HCT116 (cell line): ENCODE results near the gene SORCS2. TPM values are rescaled to one million over a fixed set of nuclear protein-coding genes. Genes with fewer than 3 reads are reported as not detected.

Experiments used
- ATAC-seq: fragments of 200-7000 bp; cut with Tn5 transposase; 2 replicates; pipeline ENCODE4 v1.9.1; 2020; ENCODE audit warnings: mild to moderate bottlenecking, moderate library complexity
- BruUV-seq: library from RNA; stranded (reverse); fragments of 400-500 nt; replicated peaks from 2 replicates; lab custom pipeline; 2021; lab: Mats Ljungman, UMichigan
- CTCF ChIA-PET: fragments of 300-600 bp; sonication (Branson Sonifier 250); formaldehyde crosslinking; loops from one replicate; lab custom pipeline; 2021; ENCODE audit warnings: antibody characterized with exemption; lab: Charles Lee
- POLR2A ChIA-PET: fragments of 300-600, 350-600 bp; sonication (Branson Sonifier 250); formaldehyde crosslinking; loops from one replicate; lab custom pipeline; 2021; ENCODE audit warnings: antibody characterized with exemption; lab: Charles Lee
- RAD21 ChIA-PET, 2 experiments: fragments of 300-600 bp; sonication (Branson Sonifier 250); formaldehyde crosslinking; loops; one replicate each; lab custom pipeline; 2023; ENCODE audit warnings: low total read pairs in 2 of 2; ENCODE audit not compliant: uncharacterized antibody in 2 of 2, unreplicated experiment in 2 of 2, low non-redundant PET in 1 of 2; lab: Charles Lee
- DNase-seq: peaks from one replicate; pipeline ENCODE4 v3.0.0-alpha.2; 2010; ENCODE audit warnings: low read depth, low spot score
- H2AFZ ChIP-seq: fragments of 200-600 bp; shearing (Covaris generic), sonication (generic); 2 replicates; pipeline ENCODE4 v1.6.1; 2017; ENCODE audit warnings: low read depth, mixed run types, mixed read lengths, antibody characterized with exemption, low read length; ENCODE audit not compliant: poor library complexity, severe bottlenecking
- H3K27ac ChIP-seq: 2 replicates; pipeline ENCODE4 v1.5.1; 2012; ENCODE audit warnings: low read depth, low read length
- H3K27me3 ChIP-seq: fragments of 200-600 bp; sonication (generic); 2 replicates; pipeline ENCODE4 v1.6.1; 2016; ENCODE audit warnings: mixed run types, low read length, mixed read lengths; ENCODE audit not compliant: insufficient read depth
- H3K36me3 ChIP-seq, 2 experiments: fragments of 200-500 bp in 1 of 2; fragments of 200-600 bp in 1 of 2; sonication (Bioruptor generic) in 1 of 2; sonication (generic) in 1 of 2; 2 replicates each; pipeline versions ENCODE4 v1.5.1 to v1.6.1; 2014 to 2016; ENCODE audit warnings: low read length in 2 of 2, inconsistent platforms in 1 of 2, mixed read lengths in 1 of 2, mixed run types in 1 of 2; ENCODE audit not compliant: insufficient read depth in 2 of 2, control insufficient read depth in 1 of 2
- H3K4me1 ChIP-seq, 2 experiments: fragments of 200-600 bp in 1 of 2; sonication (generic) in 1 of 2; 2 replicates each; pipeline versions ENCODE4 v1.5.1 to v1.6.1; 2012 to 2017; ENCODE audit warnings: low read length in 2 of 2, inconsistent platforms in 1 of 2, mild to moderate bottlenecking in 1 of 2, mixed read lengths in 1 of 2, mixed run types in 1 of 2, moderate library complexity in 1 of 2; ENCODE audit not compliant: insufficient read depth in 2 of 2, control insufficient read depth in 1 of 2
- H3K4me2 ChIP-seq: fragments of 200-600 bp; sonication (generic); 2 replicates; pipeline ENCODE4 v1.6.1; 2017; ENCODE audit warnings: mixed run types, low read length, mixed read lengths
- H3K4me3 ChIP-seq, 2 experiments: fragments of 200-600 bp in 1 of 2; sonication (generic) in 1 of 2; replicated peaks in 1 of 2; 2 replicates each; pipeline ENCODE4 v1.5.1; 2011 to 2016; ENCODE audit warnings: low read length in 2 of 2, control low read depth in 1 of 2, low read depth in 1 of 2, mild to moderate bottlenecking in 1 of 2, mixed read lengths in 1 of 2, mixed run types in 1 of 2
- H3K79me2 ChIP-seq: fragments of 200-600 bp; sonication (generic); 2 replicates; pipeline ENCODE4 v1.6.1; 2017; ENCODE audit warnings: mild to moderate bottlenecking, mixed run types, low read length, moderate library complexity, mixed read lengths; ENCODE audit not compliant: insufficient read depth
- H3K9ac ChIP-seq: fragments of 200-600 bp; sonication (generic); 2 replicates; pipeline ENCODE4 v1.6.1; 2016; ENCODE audit warnings: low read length, mixed read lengths
- H3K9me2 ChIP-seq: fragments of 200-600 bp; sonication (generic), shearing (Covaris generic); 2 replicates; pipeline ENCODE4 v1.6.1; 2017; ENCODE audit warnings: mixed run types, mild to moderate bottlenecking, moderate library complexity; ENCODE audit not compliant: insufficient read depth
- H3K9me3 ChIP-seq, 2 experiments: fragments of 200-500 bp in 1 of 2; fragments of 200-600 bp in 1 of 2; sonication (Bioruptor generic) in 1 of 2; sonication (generic) in 1 of 2; 2 replicates each; pipeline ENCODE4 v1.6.1; 2014 to 2017; ENCODE audit warnings: low read length in 2 of 2, mixed read lengths in 2 of 2, inconsistent platforms in 1 of 2, low read depth in 1 of 2, mild to moderate bottlenecking in 1 of 2, mixed run types in 1 of 2, moderate library complexity in 1 of 2; ENCODE audit not compliant: control insufficient read depth in 1 of 2, insufficient read depth in 1 of 2
- H4K20me1 ChIP-seq: fragments of 200-600 bp; sonication (generic), shearing (Covaris generic); 2 replicates; pipeline ENCODE4 v1.6.1; 2017; ENCODE audit warnings: mixed run types, mild to moderate bottlenecking, moderate library complexity; ENCODE audit not compliant: insufficient read depth
- ATF3 ChIP-seq: IDR thresholded peaks from 2 replicates; pipeline ENCODE4 v1.6.1; 2012
- CBX3 ChIP-seq: IDR thresholded peaks from 2 replicates; pipeline ENCODE4 v1.6.1; 2012; ENCODE audit warnings: low read depth
- EGR1 ChIP-seq: IDR thresholded peaks from 2 replicates; pipeline ENCODE4 v1.6.1; 2012; ENCODE audit warnings: low read depth
- ELF1 ChIP-seq: IDR thresholded peaks from 2 replicates; pipeline ENCODE4 v1.6.1; 2012; ENCODE audit warnings: low read depth, borderline replicate concordance
- EZH2 ChIP-seq: fragments of 200-600 bp; sonication (generic); IDR thresholded peaks from 2 replicates; pipeline ENCODE4 v1.6.1; 2017; ENCODE audit warnings: antibody characterized with exemption, mixed run types
- FOSL1 ChIP-seq: IDR thresholded peaks from 2 replicates; pipeline ENCODE4 v1.6.1; 2012; ENCODE audit warnings: low read depth
- MAX ChIP-seq: IDR thresholded peaks from 2 replicates; pipeline ENCODE4 v1.6.1; 2012
- POLR2AphosphoS5 ChIP-seq: IDR thresholded peaks from 2 replicates; pipeline ENCODE4 v1.6.1; 2011; ENCODE audit warnings: mild to moderate bottlenecking, low read depth, low read length, moderate library complexity
- REST ChIP-seq: IDR thresholded peaks from 2 replicates; pipeline ENCODE4 v1.6.1; 2012; ENCODE audit warnings: low read depth
- SIN3A ChIP-seq: IDR thresholded peaks from 2 replicates; pipeline ENCODE4 v1.6.1; 2012; ENCODE audit warnings: low read depth
- SP1 ChIP-seq: IDR thresholded peaks from 2 replicates; pipeline ENCODE4 v1.6.1; 2012; ENCODE audit warnings: low read depth
- SRF ChIP-seq: IDR thresholded peaks from 2 replicates; pipeline ENCODE4 v1.6.1; 2012; ENCODE audit warnings: low read depth
- TCF7L2 ChIP-seq: IDR thresholded peaks from 2 replicates; pipeline ENCODE4 v1.7.0; 2011; ENCODE audit warnings: borderline replicate concordance, inconsistent platforms; ENCODE audit not compliant: insufficient read depth, insufficient read length; ENCODE audit errors: extremely low read depth
- YY1 ChIP-seq: IDR thresholded peaks from 2 replicates; pipeline ENCODE4 v1.6.1; 2011; ENCODE audit warnings: low read length, low read depth, moderate library complexity, mild to moderate bottlenecking; ENCODE audit not compliant: insufficient replicate concordance; ENCODE audit errors: extremely low read depth
- ZFX ChIP-seq: fragments of 450-650 bp; IDR thresholded peaks from 2 replicates; pipeline ENCODE4 v1.6.1; 2017
- ZNF274 ChIP-seq: fragments of 200-500 bp; sonication (Bioruptor generic); IDR thresholded peaks from 2 replicates; pipeline ENCODE4 v1.6.1; 2014; ENCODE audit warnings: mild to moderate bottlenecking, low read depth, low read length, inconsistent platforms
- intact Hi-C: fragments of 100-400 bp; cut with micrococcal nuclease; formaldehyde crosslinking; loops from 2 replicates; pipeline ENCODE4 v1.10.0; 2022
- total RNA-seq: library from RNA; stranded (reverse); gene quantifications from one replicate; pipeline ENCODE4 v1.2.1, GENCODE V29; 2021; ENCODE audit not compliant: unreplicated experiment
- TF ChIP-seq, protein P1 (sequence below): IDR thresholded peaks from 2 replicates; pipeline ENCODE4 v1.6.1; 2011; ENCODE audit warnings: mild to moderate bottlenecking, low read length, moderate library complexity; ENCODE audit not compliant: insufficient replicate concordance; ENCODE audit errors: extremely low read depth
- TF ChIP-seq, protein P2 (sequence below), 3 experiments: fragments of 200-600 bp in 1 of 3; sonication (generic) in 1 of 3; IDR thresholded peaks in 2 of 3; conservative IDR thresholded peaks in 1 of 3; 2 replicates each; pipeline ENCODE4 v1.5.1; 2012 to 2017; ENCODE audit warnings: low read depth in 2 of 3, low read length in 2 of 3, antibody characterized with exemption in 1 of 3, borderline replicate concordance in 1 of 3, control low read depth in 1 of 3, mild to moderate bottlenecking in 1 of 3, mixed read lengths in 1 of 3, mixed run types in 1 of 3, moderate library complexity in 1 of 3; ENCODE audit not compliant: insufficient read depth in 1 of 3

SORCS2 gene
- total RNA-seq, 1 experiment from 2014 or later: 0.37 TPM

GRCh38 chr4:7189066-7189465, 3.3 kb upstream of the SORCS2 start:
- no TSS peak for BruUV-seq

More at GRCh38 chr4:7189066-7189465, 3.3 kb upstream of the SORCS2 start:
- no peak overlapping the region for H3K27ac ChIP-seq
- CTCF ChIA-PET: interaction anchor here (0.7 to 1.7 kb wide), 4 partner anchors 16 to 146 kb away, joined by 3 to 4 read pairs (median 4); partner anchors contain the start of gene TADA2B
- POLR2A ChIA-PET: no interaction called here
- ATAC-seq (no peak), DNase-seq (no peak)
- peaks cover 13% of the 10 kb centered on the region; the same call in 1 of the 2 replicates for H3K27me3 ChIP-seq
- H3K36me3 ChIP-seq: no peaks in the 10 kb centered on the region
- H3K4me1 ChIP-seq: no peaks in the 10 kb centered on the region; a peak in 1 of 4 replicates
- RAD21 ChIA-PET: no interaction called here
- intact Hi-C loops: loop anchor here (5.0 kb wide), 1 partner anchor 467 kb away; no protein-coding TSS in a partner anchor
- no peak overlapping the region for H3K4me3 ChIP-seq
- H3K9me2 ChIP-seq: no peaks in the 10 kb centered on the region
- no peaks in the 10 kb centered on the region for H3K79me2 ChIP-seq
- H3K4me2 ChIP-seq: no peak overlapping the region
- no peak overlapping the region for H2AFZ ChIP-seq
- H3K9ac ChIP-seq: no peak overlapping the region
- no peaks in the 10 kb centered on the region for H3K9me3 ChIP-seq
- no peaks in the 10 kb centered on the region for H4K20me1 ChIP-seq
- TF ChIP-seq REST: no peak
- no peak for TF ChIP-seq ATF3
- TF ChIP-seq MAX: no peak
- TF ChIP-seq FOSL1: no peak
- TF ChIP-seq POLR2AphosphoS5: no peak
- TF ChIP-seq, protein P1, sequence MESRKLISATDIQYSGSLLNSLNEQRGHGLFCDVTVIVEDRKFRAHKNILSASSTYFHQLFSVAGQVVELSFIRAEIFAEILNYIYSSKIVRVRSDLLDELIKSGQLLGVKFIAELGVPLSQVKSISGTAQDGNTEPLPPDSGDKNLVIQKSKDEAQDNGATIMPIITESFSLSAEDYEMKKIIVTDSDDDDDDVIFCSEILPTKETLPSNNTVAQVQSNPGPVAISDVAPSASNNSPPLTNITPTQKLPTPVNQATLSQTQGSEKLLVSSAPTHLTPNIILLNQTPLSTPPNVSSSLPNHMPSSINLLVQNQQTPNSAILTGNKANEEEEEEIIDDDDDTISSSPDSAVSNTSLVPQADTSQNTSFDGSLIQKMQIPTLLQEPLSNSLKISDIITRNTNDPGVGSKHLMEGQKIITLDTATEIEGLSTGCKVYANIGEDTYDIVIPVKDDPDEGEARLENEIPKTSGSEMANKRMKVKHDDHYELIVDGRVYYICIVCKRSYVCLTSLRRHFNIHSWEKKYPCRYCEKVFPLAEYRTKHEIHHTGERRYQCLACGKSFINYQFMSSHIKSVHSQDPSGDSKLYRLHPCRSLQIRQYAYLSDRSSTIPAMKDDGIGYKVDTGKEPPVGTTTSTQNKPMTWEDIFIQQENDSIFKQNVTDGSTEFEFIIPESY: no peak
- TF ChIP-seq SRF: no peak
- no peak for TF ChIP-seq ELF1
- TF ChIP-seq EGR1: no peak
- TF ChIP-seq SIN3A: no peak
- no peak for TF ChIP-seq TCF7L2
- TF ChIP-seq, protein P2, sequence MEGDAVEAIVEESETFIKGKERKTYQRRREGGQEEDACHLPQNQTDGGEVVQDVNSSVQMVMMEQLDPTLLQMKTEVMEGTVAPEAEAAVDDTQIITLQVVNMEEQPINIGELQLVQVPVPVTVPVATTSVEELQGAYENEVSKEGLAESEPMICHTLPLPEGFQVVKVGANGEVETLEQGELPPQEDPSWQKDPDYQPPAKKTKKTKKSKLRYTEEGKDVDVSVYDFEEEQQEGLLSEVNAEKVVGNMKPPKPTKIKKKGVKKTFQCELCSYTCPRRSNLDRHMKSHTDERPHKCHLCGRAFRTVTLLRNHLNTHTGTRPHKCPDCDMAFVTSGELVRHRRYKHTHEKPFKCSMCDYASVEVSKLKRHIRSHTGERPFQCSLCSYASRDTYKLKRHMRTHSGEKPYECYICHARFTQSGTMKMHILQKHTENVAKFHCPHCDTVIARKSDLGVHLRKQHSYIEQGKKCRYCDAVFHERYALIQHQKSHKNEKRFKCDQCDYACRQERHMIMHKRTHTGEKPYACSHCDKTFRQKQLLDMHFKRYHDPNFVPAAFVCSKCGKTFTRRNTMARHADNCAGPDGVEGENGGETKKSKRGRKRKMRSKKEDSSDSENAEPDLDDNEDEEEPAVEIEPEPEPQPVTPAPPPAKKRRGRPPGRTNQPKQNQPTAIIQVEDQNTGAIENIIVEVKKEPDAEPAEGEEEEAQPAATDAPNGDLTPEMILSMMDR (IDR thresholded peaks at IDR 0.05 in 2 of 3, conservative IDR thresholded peaks at IDR 0.05 in 1 of 3; ENCODE audit: borderline replicate concordance in 1 of 3, insufficient read depth in 1 of 3, low read depth in 2 of 3, low read length in 2 of 3): no peak
- no peak for TF ChIP-seq EZH2
- TF ChIP-seq SP1: no peak
- TF ChIP-seq ZNF274: no peak
- TF ChIP-seq YY1: no peak
- TF ChIP-seq ZFX: no peak
- TF ChIP-seq CBX3: no peak
